Measurements from ENCODE around the gene COMMD8. TPM values are rescaled to one million over a fixed set of nuclear protein-coding genes. Genes with fewer than 3 reads are reported as not detected.
A peak's percentile ranks its signal among the peaks of the same experiment; 100 is the strongest.

COMMD8 gene
- total RNA-seq, 2 donors from 2014 or later = 18.5 to 33.2 TPM

DNA sequence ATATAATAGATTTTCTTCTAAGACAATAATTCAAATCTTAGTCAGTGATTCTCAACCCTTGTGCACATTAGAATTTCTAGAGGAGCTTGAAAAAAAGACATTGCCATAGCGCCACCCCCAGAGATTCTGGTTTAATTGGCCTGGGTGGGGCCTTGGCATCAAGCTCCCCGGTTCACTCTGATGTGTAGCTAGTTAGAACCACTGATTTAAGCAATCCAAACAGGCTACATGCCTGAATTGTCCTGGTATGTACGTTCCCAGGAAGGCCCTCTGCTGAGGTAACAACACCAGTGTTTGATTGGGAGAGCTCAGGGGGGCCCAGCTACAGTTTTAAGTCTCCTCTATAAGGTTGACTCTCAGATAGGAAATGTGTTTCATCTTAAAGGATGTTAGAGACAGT is 20.2 kb upstream of the COMMD8 start:
- peak overlapping the region in 1 of 2 donors; percentile 90 for H3K27ac Mint-ChIP-seq
- H3K9me3 Mint-ChIP-seq = no peaks in the 10 kb centered on the region
- DNase-seq (ENCODE audit: low spot score in 2 of 2) (no peak), ATAC-seq (no peak)
- H3K36me3 Mint-ChIP-seq = peaks cover 0 to 11% of the 10 kb centered on the region in 2 donors

DNA sequence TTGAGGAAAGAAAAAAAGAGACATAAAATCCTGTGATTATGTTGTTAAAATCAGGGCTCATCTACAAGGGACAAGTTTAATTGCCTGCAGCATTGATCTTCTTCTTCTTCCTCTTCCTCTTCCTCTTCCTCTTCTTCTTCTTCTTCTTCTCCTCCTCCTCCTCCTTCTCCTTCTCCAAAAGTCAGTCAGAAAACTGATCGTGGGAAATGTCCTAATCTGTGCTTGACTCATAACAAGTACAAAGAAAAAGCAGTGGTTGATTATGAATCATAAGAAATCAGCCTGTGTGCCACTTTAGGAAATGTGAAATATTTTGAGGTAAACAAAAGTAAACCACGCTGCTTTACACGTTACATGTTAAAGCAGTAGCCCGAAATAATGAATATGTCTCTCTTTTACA is 18.8 kb upstream of the COMMD8 start:
- Mint-ChIP-seq H3K27ac (no peak overlapping the region), H3K36me3 (peaks cover 0 to 11% of the 10 kb centered on the region in 2 donors), H3K9me3 (no peaks in the 10 kb centered on the region)
- DNase-seq (ENCODE audit: low spot score in 2 of 2) (no peak), ATAC-seq (no peak)

DNA sequence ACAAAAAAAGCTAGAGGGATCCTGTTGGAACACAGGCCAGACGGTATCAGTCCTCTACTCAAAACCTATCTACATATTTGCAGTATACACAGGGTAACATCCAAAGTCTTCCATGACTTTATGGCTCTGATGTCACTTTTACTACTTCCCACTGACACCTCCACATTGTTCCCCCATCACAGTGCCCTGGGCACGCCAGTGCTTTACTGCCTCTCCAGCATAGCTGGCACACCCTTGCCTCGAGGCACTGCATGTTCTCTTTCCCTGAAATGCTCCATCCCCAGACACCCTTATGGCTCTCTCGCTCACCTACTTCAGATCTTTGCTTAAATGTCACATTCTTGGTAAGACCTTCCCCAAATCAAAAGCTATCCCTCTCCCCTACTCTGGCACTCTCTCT is 15.3 kb upstream of the COMMD8 start:
- Mint-ChIP-seq H3K9me3 (no peaks in the 10 kb centered on the region), H3K27ac (no peak overlapping the region), H3K36me3 (no peaks in the 10 kb centered on the region)
- ATAC-seq (no peak), DNase-seq (ENCODE audit: low spot score in 2 of 2) (no peak)

DNA sequence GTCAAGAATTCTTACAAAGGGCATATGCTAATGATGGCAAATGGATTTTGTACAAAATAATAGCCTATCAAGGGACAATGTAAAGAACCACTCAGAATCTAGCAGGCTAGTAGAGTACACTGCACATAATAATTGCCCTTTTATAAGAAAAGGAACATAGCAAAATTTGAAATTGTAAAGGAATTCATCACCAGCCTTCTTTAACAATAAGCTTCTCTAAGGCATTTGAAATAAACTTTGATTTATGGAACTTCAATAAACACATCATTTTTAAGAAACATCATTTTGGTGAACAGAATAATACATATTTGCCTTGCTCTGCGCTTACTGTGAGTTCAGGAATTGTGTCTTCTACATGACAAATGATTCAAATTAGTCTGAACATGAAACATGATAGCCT is 11.9 kb upstream of the COMMD8 start:
- no peaks in the 10 kb centered on the region for H3K9me3 Mint-ChIP-seq
- no peak overlapping the region for H3K27ac Mint-ChIP-seq
- ATAC-seq (no peak), DNase-seq (ENCODE audit: low spot score in 2 of 2) (no peak)
- no peaks in the 10 kb centered on the region for H3K36me3 Mint-ChIP-seq

DNA sequence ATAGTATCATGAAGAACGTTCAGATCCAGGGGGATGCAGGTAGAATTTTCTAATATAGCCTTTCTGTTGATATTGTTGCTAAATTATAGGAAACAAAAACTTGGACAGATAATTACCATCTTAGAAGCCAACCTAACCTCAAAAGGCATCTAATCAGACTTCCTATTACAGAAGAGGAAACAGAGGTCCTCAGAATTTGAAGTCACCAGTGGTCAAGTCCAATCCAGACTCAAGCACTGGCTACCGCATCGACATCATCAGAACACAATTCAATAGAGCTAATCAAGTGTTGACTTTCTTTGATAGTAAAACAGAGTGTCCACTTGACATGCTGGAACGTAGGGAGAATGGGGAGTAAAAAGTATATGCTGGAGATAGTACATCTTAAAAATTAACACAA is 11.3 kb upstream of the COMMD8 start:
- H3K27ac Mint-ChIP-seq = no peak overlapping the region
- no peak for ATAC-seq
- no peaks in the 10 kb centered on the region for H3K9me3 Mint-ChIP-seq
- H3K36me3 Mint-ChIP-seq = no peaks in the 10 kb centered on the region
- no peak for DNase-seq (ENCODE audit: low spot score in 2 of 2)

DNA sequence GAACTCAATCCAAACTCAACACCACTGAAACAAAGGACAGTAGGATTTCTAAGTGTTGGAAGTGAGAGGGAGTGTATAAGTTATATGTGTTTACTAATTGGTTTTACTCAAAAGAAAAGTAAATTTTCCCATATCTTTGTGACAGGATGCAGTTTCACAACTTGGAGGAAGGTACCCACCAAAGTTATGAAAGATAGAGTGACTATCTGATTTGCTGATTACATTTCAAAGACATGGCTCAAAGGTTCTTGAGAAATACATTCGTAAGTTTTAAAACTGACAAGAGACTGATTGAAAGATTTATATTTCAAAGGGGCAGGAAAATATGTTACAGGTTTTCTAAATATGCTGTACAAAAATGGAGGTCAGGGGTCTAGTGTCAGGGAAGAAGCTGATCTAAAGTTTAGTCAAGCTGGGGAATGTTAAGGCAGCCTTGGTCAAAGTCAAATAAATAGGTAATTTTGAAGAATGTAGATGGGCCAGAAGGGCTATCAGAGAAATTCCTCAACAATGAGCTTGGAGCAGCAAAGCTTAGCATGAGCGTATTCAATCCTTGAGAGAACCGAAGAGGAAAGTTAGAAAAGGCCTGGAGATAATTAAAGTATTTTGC is 9.7 kb upstream of the COMMD8 start:
- no peak for ATAC-seq
- no peak for DNase-seq (ENCODE audit: low spot score in 2 of 2)
- no peaks in the 10 kb centered on the region for H3K9me3 Mint-ChIP-seq
- H3K36me3 Mint-ChIP-seq = no peaks in the 10 kb centered on the region
- H3K27ac Mint-ChIP-seq = no peak overlapping the region

DNA sequence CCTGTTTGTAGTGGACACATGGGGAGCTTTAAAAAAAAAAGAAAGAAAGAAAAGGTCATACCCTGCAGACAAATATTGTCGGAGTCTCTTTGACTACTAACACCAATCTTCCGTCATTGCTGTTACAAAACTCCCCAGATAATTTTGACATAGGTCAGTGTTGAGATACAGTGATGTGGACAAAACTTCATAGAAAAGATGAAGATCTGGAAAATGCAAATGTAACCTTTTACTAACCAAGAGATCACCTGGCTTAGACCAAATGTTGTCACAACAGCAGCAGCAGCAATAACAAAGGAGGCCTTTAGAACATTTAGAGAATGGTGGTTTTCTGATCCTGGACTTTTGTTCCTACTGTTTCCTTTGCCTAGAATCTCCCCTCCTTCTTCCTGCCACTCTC is 8.1 kb upstream of the COMMD8 start:
- DNase-seq (ENCODE audit: low spot score in 2 of 2) (no peak), ATAC-seq (no peak)
- H3K27ac Mint-ChIP-seq = no peak overlapping the region
- no peaks in the 10 kb centered on the region for H3K9me3 Mint-ChIP-seq
- no peaks in the 10 kb centered on the region for H3K36me3 Mint-ChIP-seq

DNA sequence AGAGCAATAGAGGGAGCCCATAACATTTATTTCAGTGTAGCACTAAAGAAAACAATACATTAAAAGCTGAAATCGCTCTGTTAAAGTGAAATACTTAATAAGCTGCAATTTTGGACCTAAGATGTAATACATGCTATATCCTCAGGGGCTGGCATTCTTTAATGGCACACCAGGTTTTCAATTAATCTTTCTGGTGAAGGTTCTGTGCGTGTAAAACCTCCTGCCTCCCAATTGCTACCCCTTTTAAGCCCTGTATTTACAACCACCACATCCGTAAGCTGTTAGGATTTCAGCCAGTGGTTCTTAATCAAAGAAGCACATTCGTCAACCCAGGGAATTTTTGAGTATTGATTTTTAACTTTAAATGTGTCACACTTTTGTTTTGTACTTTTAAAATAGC is 7.6 kb upstream of the COMMD8 start:
- no peak overlapping the region for H3K27ac Mint-ChIP-seq
- no peak for ATAC-seq
- no peaks in the 10 kb centered on the region for H3K9me3 Mint-ChIP-seq
- no peak for DNase-seq (ENCODE audit: low spot score in 2 of 2)
- no peaks in the 10 kb centered on the region for H3K36me3 Mint-ChIP-seq

DNA sequence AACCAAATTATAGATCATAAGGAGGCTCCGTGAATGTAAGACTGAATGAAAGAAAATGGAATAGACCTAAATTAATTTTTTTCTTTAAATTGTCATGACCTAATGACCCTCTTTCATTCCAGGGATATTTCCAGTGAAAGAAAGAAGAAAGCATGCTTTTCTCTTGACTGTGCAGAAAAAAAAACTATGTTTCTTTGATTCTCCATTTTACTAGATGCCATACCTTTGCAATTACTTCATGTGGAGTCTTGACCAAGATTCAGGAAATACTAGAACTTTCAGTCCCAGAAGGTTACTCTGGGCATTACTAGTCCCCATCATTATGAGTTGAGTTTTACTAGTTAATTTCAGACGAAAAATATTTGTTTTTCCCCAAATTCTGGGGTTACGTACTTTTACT is 6.4 kb upstream of the COMMD8 start:
- Mint-ChIP-seq H3K9me3 (no peaks in the 10 kb centered on the region), H3K36me3 (no peaks in the 10 kb centered on the region), H3K27ac (no peak overlapping the region)
- ATAC-seq = no peak
- DNase-seq (ENCODE audit: low spot score in 2 of 2) = no peak

DNA sequence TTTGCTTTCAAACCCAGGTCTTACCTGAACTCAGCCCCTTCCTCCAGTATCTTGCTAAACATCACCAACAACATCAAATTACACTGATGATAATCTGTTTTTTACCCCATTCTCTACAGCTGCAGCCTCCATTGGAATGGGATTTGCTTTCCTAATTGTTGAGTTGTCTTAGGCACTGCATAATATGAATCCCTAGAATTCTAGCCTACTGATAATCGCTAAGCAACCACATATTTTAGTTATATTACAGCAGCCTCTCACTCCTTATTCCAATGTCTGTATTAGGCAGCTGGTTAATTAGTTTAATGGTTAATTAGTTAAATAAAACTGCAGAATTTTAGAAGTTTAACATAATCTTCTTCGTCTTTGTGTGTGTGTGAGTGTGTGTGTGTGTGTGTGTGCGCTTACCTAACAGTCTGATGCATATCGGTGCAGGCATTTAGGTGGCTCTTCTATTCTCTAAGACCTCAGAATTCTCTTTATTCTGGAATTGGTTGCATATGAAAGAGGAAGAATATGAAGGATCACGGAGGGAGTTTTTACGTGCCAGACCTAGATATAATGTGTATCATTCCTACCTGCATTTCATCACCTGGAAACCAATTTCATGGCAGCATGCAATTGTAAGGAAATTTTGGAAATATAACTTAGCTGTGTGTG is 5.3 kb upstream of the COMMD8 start:
- H3K36me3 Mint-ChIP-seq = no peaks in the 10 kb centered on the region
- no peak for DNase-seq (ENCODE audit: low spot score in 2 of 2)
- no peak for ATAC-seq
- no peak overlapping the region for H3K27ac Mint-ChIP-seq
- no peaks in the 10 kb centered on the region for H3K9me3 Mint-ChIP-seq

DNA sequence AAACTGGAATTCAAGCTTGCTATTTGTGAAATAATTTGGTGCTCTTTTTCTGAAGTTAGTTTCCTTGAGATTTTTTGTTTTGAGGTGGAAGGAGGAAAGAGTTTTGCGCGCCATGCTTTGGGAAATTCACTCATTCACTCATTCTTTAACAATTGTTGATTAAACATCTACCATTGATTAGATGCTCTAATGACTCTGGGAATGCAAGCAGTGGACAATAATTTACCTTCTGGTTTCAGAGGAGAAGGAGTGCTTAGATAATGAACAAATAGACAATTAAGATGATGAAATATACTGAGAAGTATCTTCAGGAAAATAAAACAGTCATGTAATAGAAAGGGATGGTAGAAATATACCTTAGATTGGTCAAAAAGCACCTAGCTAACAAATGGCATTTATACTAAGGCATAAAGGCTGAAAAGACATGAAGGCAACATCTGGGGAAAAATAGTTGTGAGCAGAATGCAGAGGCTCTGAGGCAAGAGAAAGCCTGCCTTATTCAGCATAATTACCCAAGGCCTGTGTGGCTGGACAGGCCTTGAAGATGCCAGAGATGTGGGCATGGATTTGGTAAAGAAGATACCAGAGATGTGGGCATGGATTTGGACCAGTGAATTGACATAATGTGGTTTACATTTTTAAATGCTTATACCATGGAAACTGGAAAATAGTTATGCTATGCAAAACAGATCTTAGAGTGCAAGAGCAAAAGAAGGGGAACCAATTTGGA is 2.7 kb upstream of the COMMD8 start:
- Mint-ChIP-seq H3K9me3 (peaks cover 0 to 3% of the 10 kb centered on the region in 2 donors), H3K36me3 (peaks cover 0 to 13% of the 10 kb centered on the region in 2 donors), H3K27ac (no peak overlapping the region)
- no peak for ATAC-seq
- DNase-seq (ENCODE audit: low spot score in 2 of 2) = no peak

DNA sequence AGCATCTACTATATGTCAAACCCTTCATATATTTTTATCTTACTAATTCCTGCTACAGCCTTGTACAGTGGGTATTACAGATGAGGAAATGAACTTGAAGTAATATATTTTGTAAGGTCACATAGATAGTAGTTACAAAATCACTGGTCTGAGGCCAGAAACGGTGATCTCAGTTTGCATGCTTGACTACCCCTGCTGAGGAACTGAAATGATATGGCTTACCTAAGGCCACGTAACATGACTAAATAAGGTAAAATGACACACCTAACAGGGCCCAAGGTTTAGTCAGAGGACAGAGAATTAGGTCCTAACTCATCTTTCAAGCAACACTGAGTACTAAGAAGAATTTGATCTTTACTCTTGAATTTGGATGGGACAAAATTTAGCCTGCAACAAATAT is 1.5 kb upstream of the COMMD8 start:
- H3K36me3 Mint-ChIP-seq = peaks cover 0 to 13% of the 10 kb centered on the region in 2 donors
- DNase-seq (ENCODE audit: low spot score in 2 of 2) (no peak), ATAC-seq (no peak)
- no peak overlapping the region for H3K27ac Mint-ChIP-seq
- H3K9me3 Mint-ChIP-seq = peaks cover 0 to 3% of the 10 kb centered on the region in 2 donors

DNA sequence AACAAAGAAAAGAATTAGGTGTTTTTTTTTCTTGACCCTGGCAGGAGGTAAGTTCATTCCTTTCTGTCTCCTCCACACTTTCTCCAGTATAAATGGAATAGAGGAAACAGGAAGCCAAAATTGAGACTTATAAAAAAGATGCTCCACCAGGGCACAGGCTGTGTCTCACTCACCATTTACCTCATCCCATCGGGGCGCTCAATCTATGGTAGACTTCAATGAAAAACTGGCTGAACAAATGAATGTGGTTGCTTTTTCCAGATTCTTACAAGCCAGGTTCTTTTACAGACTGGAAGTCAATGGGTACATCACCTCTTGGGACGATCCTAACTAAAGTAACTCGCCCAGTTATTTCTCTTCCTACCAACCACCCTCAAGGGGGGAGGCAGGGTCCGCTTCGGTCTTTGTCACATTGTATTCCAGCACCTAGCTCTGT is 685 bp downstream of the COMMD8 start:
- Mint-ChIP-seq H3K36me3 (peaks cover 0 to 17% of the 10 kb centered on the region in 2 donors), H3K27ac (peak overlapping the region; percentile 38 to 93), H3K9me3 (peaks cover 0 to 3% of the 10 kb centered on the region in 2 donors)
- DNase-seq (ENCODE audit: low spot score in 2 of 2) (no peak), ATAC-seq (peak in 1 of 2 donors; percentile 27)

DNA sequence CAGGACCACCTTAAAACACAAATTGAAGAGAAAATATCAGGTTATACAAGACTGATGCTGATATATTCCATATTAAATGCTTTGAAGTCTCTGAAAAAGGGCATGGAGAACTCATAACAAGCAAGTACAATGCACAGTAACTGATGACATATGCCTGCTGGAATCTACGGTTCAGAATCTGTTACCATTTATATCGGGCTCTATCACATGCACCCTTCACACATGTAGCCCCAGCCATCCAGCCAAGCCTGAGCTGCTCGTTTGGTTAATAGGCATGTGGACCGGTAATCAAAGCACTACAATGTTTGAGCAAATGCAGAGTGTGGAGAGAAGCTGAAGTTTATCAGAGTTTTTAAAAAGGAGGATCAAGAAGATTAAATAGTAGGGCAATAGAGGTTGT is 11.8 kb downstream of the COMMD8 start:
- peaks cover 0 to 9% of the 10 kb centered on the region in 2 donors for H3K36me3 Mint-ChIP-seq
- DNase-seq (ENCODE audit: low spot score in 2 of 2) (no peak), ATAC-seq (no peak)
- H3K9me3 Mint-ChIP-seq = no peaks in the 10 kb centered on the region
- H3K27ac Mint-ChIP-seq = no peak overlapping the region

DNA sequence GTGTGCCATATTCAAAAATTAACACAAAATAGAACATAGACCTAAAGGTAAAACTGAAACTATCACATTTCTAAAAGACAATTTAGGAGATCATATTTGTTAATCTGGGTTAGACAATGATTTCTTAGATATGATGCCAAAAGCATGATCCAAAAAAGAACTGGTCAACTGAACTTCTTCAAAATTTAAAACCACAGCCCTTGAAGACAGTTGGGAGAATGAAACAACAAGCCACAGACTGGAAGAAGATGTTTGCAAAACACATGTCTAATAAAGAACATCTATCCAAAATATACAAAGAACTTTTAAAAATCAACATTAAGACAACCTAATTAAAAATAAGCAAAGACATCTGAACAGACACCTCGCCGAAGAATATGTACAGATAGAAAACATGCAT is 19.5 kb downstream of the COMMD8 start:
- no peak for ATAC-seq
- no peak for DNase-seq (ENCODE audit: low spot score in 2 of 2)
- Mint-ChIP-seq H3K27ac (no peak overlapping the region), H3K36me3 (peaks cover 5 to 6% of the 10 kb centered on the region in 2 donors), H3K9me3 (peaks cover 0 to 6% of the 10 kb centered on the region in 2 donors)

DNA sequence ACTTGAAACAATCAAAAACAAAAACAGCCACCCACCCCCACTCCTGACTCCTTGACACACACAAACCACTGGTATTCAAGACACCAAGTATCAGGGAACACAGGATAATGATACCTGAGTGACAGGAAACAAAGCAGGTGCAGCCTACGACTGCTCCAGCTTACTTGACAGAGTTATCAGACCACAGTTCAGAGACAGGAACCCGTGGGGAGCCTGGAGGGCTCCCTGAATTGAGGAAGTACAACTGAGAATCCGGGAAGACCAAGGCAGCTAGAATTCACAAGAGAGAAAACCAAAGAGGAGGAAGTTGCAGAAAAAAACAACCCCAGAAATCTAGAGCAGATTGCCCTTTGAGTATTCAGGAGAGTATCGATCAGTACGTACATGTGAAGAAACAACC is 20.5 kb downstream of the COMMD8 start:
- no peak for ATAC-seq

DNA sequence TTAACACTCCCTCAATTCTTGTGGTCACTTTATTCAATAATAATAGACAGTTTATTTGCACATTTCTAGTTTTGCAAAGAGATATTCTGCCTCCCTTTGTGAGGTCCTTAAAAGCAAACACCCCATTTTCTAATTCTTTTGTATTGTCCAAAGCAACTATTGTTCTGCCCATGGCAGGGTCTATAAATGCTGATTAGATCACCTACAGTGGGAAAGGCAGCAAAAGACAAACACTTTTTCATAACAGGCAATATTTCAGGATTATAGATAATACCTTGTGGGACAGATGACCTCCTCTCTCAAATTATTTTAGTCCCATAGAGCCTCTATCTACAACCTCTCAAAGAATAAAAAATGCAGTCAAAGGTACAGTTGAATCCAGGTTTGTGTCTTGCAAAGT is 28.6 kb downstream of the COMMD8 start:
- DNase-seq (ENCODE audit: low spot score in 2 of 2) (no peak), ATAC-seq (no peak)
- H3K36me3 Mint-ChIP-seq = no peaks in the 10 kb centered on the region
- H3K9me3 Mint-ChIP-seq = no peaks in the 10 kb centered on the region
- no peak overlapping the region for H3K27ac Mint-ChIP-seq

More for the DNA sequence above, 20.5 kb downstream of the COMMD8 start:
- DNase-seq (ENCODE audit: low spot score in 2 of 2) = no peak
- H3K9me3 Mint-ChIP-seq = peaks cover 0 to 6% of the 10 kb centered on the region in 2 donors
- H3K27ac Mint-ChIP-seq = no peak overlapping the region
- peaks cover 5 to 6% of the 10 kb centered on the region in 2 donors for H3K36me3 Mint-ChIP-seq

DNA sequence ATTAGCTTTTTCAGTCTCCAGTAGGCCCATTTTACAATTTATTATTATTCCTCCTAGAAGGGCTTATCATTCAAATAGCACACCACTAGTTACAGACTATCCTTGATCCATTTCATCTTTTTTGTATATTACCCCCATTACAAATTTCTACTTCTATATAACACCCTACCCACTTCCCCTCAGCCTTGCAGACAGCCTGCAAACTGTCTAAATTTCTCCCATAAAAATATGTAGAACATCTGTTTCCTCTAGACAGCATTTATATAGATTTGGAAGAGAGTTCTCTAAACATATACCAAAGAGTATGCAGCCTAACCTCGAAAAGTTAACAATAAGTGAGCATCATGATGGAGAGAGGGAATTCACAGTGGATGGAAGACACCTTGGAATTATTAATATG is 30.8 kb downstream of the COMMD8 start:
- H3K36me3 Mint-ChIP-seq = no peaks in the 10 kb centered on the region
- H3K27ac Mint-ChIP-seq = no peak overlapping the region
- ATAC-seq = no peak
- H3K9me3 Mint-ChIP-seq = no peaks in the 10 kb centered on the region
- no peak for DNase-seq (ENCODE audit: low spot score in 2 of 2)

All from activated naive CD4-positive, alpha-beta T cell treated with anti-CD3 and anti-CD28 coated beads, Interleukin-2, amount 50 U/mL, for 72 hours (primary cell).